HG02938 (cell line): Measurements from ENCODE around the gene UNC79.
"Not testable (repeated sequence)": the region's sequence is repeated elsewhere in the genome, so short reads cannot be mapped to it uniquely, and the experiment has no call there.

Source experiments
- ATAC-seq: cut with Tn5 transposase; IDR thresholded peaks from one replicate; pipeline ENCODE4 v1.9.1; 2021; ENCODE audit warnings: mild to moderate bottlenecking, moderate library complexity; ENCODE audit not compliant: unreplicated experiment

UNC79 gene

DNA sequence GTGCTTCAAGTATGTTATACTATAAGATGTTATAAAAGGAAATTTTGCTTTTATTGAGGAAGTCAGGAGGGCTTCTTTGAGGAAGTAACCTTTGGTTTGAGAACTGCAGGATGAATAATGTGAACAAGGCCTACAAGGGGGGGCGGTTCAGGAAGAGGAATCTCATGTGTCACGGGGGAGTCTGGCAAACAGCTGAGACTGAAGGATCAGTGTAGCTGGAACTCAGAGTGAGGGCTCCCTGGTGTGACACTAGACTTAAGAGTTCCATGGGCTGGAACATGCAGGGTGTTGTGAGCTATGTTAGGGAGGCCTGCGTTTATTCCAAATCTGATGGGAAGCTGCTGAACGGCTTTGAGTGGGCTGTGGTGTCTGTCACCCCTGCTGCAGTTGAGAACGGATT, 62.3 kb downstream of the UNC79 start:
- ATAC-seq = no peak

- not testable (repeated sequence) for ATAC-seq
These were observed 62.9 kb downstream of the UNC79 start for GRCh38 chr14:93493622-93494021.

GRCh38 chr14:93496856-93497741, 66.4 kb downstream of the UNC79 start:
- no peak for ATAC-seq

GRCh38 chr14:93510056-93510455, 79.3 kb downstream of the UNC79 start:
- no peak for ATAC-seq

- ATAC-seq = no peak
These were observed 80.3 kb downstream of the UNC79 start for GRCh38 chr14:93511001-93511400.

DNA sequence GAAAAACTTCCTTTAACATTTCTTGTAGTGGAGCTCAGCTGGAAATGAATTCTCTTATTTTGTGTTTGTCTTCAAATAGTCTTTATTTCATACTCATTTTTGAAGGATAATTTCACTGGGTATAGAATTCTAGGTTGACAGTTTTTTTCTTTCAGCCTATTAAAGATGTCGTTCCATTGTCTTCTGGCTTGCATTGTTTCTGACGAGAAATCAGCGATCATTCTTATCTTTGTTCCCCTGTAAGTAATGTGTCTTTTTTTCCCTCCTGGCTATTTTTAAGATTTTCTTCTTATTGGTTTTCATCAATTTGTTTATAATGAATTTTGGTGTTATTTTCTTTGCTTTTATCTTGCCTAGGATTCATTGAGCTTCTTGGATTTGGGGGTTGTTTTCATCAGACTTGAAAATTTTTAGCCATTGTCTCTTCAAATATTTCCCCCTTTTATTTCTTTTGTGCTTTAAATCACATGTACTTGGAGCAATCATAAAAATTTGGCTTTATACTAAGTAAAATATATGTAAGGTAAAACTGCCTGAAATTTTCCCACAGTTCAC, 89.4 kb downstream of the UNC79 start:
- no peak for ATAC-seq

GRCh38 chr14:93522221-93522620, 91.5 kb downstream of the UNC79 start:
- no peak for ATAC-seq

- ATAC-seq = not testable (repeated sequence)
These were observed 94.5 kb downstream of the UNC79 start for GRCh38 chr14:93525216-93525615.

- ATAC-seq = no peak
These were observed 95.1 kb downstream of the UNC79 start for GRCh38 chr14:93525696-93526451.

DNA sequence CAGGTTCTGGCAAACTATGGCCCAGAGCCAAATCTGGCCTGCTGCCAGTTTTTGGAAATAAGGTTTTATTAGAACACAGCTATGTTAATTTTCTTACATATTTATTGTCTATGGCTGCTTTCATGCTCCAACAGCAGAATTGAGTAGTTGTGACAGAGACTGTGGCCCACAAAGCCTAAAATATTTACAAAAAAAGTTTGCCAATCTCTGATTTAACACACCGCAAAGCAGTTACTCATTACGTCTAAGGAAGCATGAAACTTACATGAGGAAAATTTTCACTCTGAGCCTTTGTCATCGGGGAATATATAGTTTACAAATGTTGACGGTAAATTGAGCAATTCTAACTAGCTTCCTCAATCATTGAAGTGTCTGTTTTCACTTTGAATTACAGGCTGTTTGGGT, 96.5 kb downstream of the UNC79 start:
- ATAC-seq = no peak

GRCh38 chr14:93528884-93529558, 98.3 kb downstream of the UNC79 start:
- no peak for ATAC-seq

- ATAC-seq = no peak
These were observed 100.9 kb downstream of the UNC79 start for GRCh38 chr14:93531644-93532043.

GRCh38 chr14:93532541-93532940, 101.8 kb downstream of the UNC79 start:
- ATAC-seq = no peak

GRCh38 chr14:93533437-93533836, 102.7 kb downstream of the UNC79 start:
- ATAC-seq = peak; percentile 31

- peak; percentile 88 for ATAC-seq
These were observed 103.1 kb downstream of the UNC79 start for GRCh38 chr14:93533842-93534241.

- no peak for ATAC-seq
These were observed 104.8 kb downstream of the UNC79 start for GRCh38 chr14:93535537-93535936.

DNA sequence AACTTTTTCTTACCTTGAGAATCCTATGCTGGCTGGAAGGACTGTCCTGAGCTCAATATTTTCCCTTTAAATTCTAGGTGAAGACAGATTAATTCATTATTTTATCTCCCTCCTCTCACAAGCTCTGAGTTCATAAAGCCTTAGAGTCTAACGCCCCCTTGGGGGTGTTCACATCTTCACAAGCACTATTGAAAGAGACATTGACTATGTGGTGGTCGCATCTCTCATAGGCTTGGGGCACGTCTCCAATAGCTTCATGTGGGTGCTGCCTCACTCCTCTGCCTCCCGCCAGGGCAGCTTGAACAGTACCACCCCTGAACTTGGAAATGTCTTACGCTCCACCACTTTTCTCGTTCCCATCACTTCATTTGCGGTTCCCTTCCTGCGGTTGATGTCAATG, 106.2 kb downstream of the UNC79 start:
- no peak for ATAC-seq

DNA sequence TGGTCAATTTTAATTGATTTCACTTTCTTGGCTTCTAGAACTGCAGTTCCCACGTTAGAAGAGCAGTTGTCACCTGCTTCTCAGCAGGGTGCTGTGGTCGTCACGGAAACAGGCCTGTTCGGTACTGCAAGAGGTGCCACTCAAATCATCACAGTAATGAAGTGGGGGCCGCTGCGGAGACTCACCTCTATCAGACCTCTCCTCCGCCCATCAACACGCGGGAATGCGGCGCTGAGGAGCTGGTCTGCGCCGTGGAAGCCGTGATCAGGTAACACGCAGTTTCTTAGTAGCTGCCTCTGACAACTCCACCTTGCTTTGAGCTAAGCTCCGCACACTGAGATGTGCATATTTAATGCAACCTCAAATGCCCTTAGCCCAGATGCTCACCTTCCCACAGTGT, 107.2 kb downstream of the UNC79 start:
- ATAC-seq = no peak

DNA sequence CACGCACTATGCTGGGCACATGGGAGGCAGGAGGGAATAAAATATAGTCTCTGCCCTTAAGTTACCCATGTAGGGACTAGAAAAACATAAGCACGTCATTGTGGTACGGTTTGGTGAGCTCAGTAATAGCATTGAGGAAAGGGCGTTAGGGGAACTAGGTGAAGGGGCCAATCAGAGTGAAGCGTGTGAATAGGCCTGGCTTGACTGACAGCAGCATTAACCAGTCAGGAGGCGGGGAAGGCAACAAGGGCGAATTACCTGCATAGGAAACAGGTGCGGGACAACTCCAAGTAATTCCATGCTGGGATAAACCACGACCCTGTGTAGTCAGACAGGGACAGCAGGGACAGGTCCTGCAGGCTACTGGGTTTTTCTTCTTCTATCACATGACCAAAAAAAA, 107.7 kb downstream of the UNC79 start:
- no peak for ATAC-seq

- ATAC-seq = no peak
These were observed 109.5 kb downstream of the UNC79 start for GRCh38 chr14:93540235-93540634.

- ATAC-seq = no peak
These were observed 113.0 kb downstream of the UNC79 start for GRCh38 chr14:93543766-93544165.
